Measurements from ENCODE around the gene CD4.

Gene CD4

GRCh38 chr12:6826125-6826733 is 36.9 kb downstream of the CD4 start:
- DNase-seq (ENCODE audit: low read depth, low spot score): no peak
- H3K27ac ChIP-seq: no peak overlapping the region

GRCh38 chr12:6826734-6827436 is 37.6 kb downstream of the CD4 start:
- H3K27ac ChIP-seq: no peak overlapping the region
- DNase-seq (ENCODE audit: low read depth, low spot score): no peak

- no peak overlapping the region for H3K27ac ChIP-seq
- no peak for DNase-seq (ENCODE audit: low read depth, low spot score)
These were observed 38.1 kb downstream of the CD4 start for GRCh38 chr12:6827437-6827911.

GRCh38 chr12:6827982-6828780 is 38.9 kb downstream of the CD4 start, which contains the start of gene P3H3:
Gene P3H3, plus strand, starts transcription at chr12:6828407. Its CDS starts 34 bp downstream, at chr12:6828441.
- DNase-seq (ENCODE audit: low read depth, low spot score): no peak
- peak within 1 kb of the TSS; percentile 29 for H3K27ac ChIP-seq

- no peak for DNase-seq (ENCODE audit: low read depth, low spot score)
- H3K27ac ChIP-seq: peak overlapping the region; percentile 29
These were observed 39.6 kb downstream of the CD4 start for GRCh38 chr12:6828781-6829535.

GRCh38 chr12:6829536-6830220 is 40.4 kb downstream of the CD4 start:
- H3K27ac ChIP-seq: peak overlapping the region; percentile 29
- DNase-seq (ENCODE audit: low read depth, low spot score): no peak

- no peak overlapping the region for H3K27ac ChIP-seq
- DNase-seq (ENCODE audit: low read depth, low spot score): no peak
These were observed 41.1 kb downstream of the CD4 start for GRCh38 chr12:6830286-6830890.

- no peak overlapping the region for H3K27ac ChIP-seq
- no peak for DNase-seq (ENCODE audit: low read depth, low spot score)
These were observed 41.7 kb downstream of the CD4 start for GRCh38 chr12:6830999-6831398.

GRCh38 chr12:6831450-6831995 is 42.2 kb downstream of the CD4 start:
- DNase-seq (ENCODE audit: low read depth, low spot score): no peak
- H3K27ac ChIP-seq: no peak overlapping the region

GRCh38 chr12:6832125-6832524 is 42.8 kb downstream of the CD4 start:
- H3K27ac ChIP-seq: no peak overlapping the region
- DNase-seq (ENCODE audit: low read depth, low spot score): no peak

- no peak overlapping the region for H3K27ac ChIP-seq
These were observed 44.0 kb downstream of the CD4 start for GRCh38 chr12:6833189-6833890.

GRCh38 chr12:6834254-6834653 is 44.9 kb downstream of the CD4 start:
- no peak overlapping the region for H3K27ac ChIP-seq
- DNase-seq (ENCODE audit: low read depth, low spot score): no peak

More at GRCh38 chr12:6833189-6833890, 44.0 kb downstream of the CD4 start:
- DNase-seq (ENCODE audit: low read depth, low spot score): no peak

GRCh38 chr12:6834873-6835272 is 45.5 kb downstream of the CD4 start:
- DNase-seq (ENCODE audit: low read depth, low spot score): no peak
- H3K27ac ChIP-seq: no peak overlapping the region

GRCh38 chr12:6836851-6837250 is 47.5 kb downstream of the CD4 start:
- H3K27ac ChIP-seq: no peak overlapping the region
- DNase-seq (ENCODE audit: low read depth, low spot score): no peak

GRCh38 chr12:6837370-6838060 is 48.2 kb downstream of the CD4 start:
- DNase-seq (ENCODE audit: low read depth, low spot score): no peak
- no peak overlapping the region for H3K27ac ChIP-seq

GRCh38 chr12:6838854-6839253 is 49.5 kb downstream of the CD4 start:
- DNase-seq (ENCODE audit: low read depth, low spot score): no peak
- no peak overlapping the region for H3K27ac ChIP-seq

GRCh38 chr12:6839482-6840201 is 50.3 kb downstream of the CD4 start:
- no peak overlapping the region for H3K27ac ChIP-seq
- no peak for DNase-seq (ENCODE audit: low read depth, low spot score)
